ENCODE data around the gene FARS2.

The FARS2 gene

DNA sequence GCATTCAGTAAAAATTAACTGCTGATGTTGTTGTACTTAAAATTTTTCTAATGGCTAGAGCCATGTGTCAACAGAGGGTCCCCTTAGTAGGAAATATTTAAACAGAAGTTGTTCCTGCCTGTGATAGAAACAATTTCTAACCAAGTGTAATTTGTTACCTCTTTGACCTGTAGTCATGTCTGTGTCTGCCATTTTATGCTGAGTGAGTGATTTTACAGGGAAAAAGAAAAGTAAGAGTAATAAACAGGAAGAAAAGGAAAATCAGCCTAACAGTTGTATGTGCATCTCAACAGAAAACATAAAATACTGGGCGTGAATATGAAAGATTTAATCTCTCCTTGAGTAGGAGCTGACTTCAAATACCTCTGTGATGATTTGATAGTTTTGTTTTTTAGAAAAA, 172.0 kb downstream of the FARS2 start:
- TF ChIP-seq, protein P1, sequence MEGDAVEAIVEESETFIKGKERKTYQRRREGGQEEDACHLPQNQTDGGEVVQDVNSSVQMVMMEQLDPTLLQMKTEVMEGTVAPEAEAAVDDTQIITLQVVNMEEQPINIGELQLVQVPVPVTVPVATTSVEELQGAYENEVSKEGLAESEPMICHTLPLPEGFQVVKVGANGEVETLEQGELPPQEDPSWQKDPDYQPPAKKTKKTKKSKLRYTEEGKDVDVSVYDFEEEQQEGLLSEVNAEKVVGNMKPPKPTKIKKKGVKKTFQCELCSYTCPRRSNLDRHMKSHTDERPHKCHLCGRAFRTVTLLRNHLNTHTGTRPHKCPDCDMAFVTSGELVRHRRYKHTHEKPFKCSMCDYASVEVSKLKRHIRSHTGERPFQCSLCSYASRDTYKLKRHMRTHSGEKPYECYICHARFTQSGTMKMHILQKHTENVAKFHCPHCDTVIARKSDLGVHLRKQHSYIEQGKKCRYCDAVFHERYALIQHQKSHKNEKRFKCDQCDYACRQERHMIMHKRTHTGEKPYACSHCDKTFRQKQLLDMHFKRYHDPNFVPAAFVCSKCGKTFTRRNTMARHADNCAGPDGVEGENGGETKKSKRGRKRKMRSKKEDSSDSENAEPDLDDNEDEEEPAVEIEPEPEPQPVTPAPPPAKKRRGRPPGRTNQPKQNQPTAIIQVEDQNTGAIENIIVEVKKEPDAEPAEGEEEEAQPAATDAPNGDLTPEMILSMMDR (conservative IDR thresholded peaks at IDR 0.05): no peak
- no peak for TF ChIP-seq ZFX (IDR thresholded peaks at IDR 0.05)
- H3K27ac ChIP-seq: no peak overlapping the region

- H3K27ac ChIP-seq: no peak overlapping the region
- TF ChIP-seq, protein P1 (conservative IDR thresholded peaks at IDR 0.05): no peak
- no peak for TF ChIP-seq ZFX (IDR thresholded peaks at IDR 0.05)
Observed at GRCh38 chr6:5435449-5435848, 174.1 kb downstream of the FARS2 start.

- TF ChIP-seq, protein P1 (conservative IDR thresholded peaks at IDR 0.05): no peak
- TF ChIP-seq ZFX (IDR thresholded peaks at IDR 0.05): no peak
- peak overlapping the region; percentile 50; the same call in 1 of the 2 replicates for H3K27ac ChIP-seq
Observed at GRCh38 chr6:5438922-5439584, 177.7 kb downstream of the FARS2 start.

DNA sequence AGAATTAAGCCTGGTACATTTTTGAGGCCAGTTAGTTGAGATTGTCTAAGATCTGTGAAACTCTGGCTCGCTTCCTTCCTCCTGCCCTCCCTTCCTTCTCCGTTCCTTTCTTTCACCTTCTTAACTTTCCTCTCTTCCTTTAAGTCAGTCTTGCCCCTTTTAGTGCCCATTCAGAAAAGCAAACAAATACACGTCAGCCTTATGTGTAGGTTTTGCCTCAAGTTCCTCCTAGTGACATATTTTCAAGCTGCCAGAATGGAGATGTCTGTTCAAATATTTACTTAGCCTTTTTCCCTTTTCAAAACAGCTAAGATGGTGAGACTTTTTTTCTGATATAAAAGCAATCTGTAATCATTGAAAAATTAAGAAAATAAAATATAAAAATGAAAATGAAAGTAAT, 178.4 kb downstream of the FARS2 start:
- H3K27ac ChIP-seq: peak overlapping the region; percentile 50; the same call in 1 of the 2 replicates
- TF ChIP-seq, protein P1 (conservative IDR thresholded peaks at IDR 0.05): no peak
- no peak for TF ChIP-seq ZFX (IDR thresholded peaks at IDR 0.05)

GRCh38 chr6:5442319-5442718, 181.0 kb downstream of the FARS2 start:
- TF ChIP-seq, protein P1 (conservative IDR thresholded peaks at IDR 0.05): no peak
- no peak for TF ChIP-seq ZFX (IDR thresholded peaks at IDR 0.05)

GRCh38 chr6:5442916-5443315, 181.6 kb downstream of the FARS2 start:
- no peak overlapping the region for H3K27ac ChIP-seq
- TF ChIP-seq, protein P1 (conservative IDR thresholded peaks at IDR 0.05): no peak
- no peak for TF ChIP-seq ZFX (IDR thresholded peaks at IDR 0.05)

More at GRCh38 chr6:5442319-5442718, 181.0 kb downstream of the FARS2 start:
- H3K27ac ChIP-seq: no peak overlapping the region

DNA sequence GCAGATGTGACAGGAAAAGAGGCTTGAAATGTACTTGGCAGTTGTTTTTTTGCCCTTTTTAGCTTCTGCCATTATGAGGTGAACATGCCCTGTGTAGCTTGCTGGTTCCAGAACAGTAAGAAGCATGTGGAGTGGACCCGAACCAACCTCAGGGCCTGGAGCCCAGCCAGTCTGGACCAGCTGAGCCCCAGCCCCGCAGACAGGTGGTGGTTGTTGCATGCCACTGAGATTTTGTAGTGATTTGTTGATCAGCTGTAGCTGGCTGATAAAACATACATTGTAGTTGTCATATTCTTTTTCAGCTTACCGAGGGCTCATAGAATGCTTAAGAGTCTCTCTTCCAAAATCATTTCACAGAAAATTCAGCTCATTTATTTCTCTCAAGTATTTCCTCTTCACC, 182.2 kb downstream of the FARS2 start:
- no peak overlapping the region for H3K27ac ChIP-seq

More for the DNA sequence above, 182.2 kb downstream of the FARS2 start:
- no peak for TF ChIP-seq ZFX (IDR thresholded peaks at IDR 0.05)
- TF ChIP-seq, protein P1 (conservative IDR thresholded peaks at IDR 0.05): no peak
